WTC11 (cell line): ENCODE measurements around the gene OR4A16. TPM values are rescaled to one million over a fixed set of nuclear protein-coding genes. Genes with fewer than 3 reads are reported as not detected.

Source experiments
- ATAC-seq: fragments of 200-7000 bp; cut with Tn5 transposase; 2 replicates; pipeline ENCODE4 v1.10.0; 2021; ENCODE audit warnings: mild to moderate bottlenecking, moderate library complexity
- CTCF ChIA-PET: fragments of 300-600 bp; sonication (Branson Sonifier 250); formaldehyde crosslinking; loops from one replicate; lab custom pipeline; 2021; ENCODE audit warnings: antibody characterized with exemption; lab: Charles Lee
- POLR2A ChIA-PET: fragments of 350-600 bp; sonication (Branson Sonifier 250); formaldehyde crosslinking; loops from one replicate; lab custom pipeline; 2021; ENCODE audit warnings: antibody characterized with exemption; lab: Charles Lee
- DNase-seq: peaks from one replicate; pipeline ENCODE4 v3.0.0; 2021; ENCODE audit warnings: low spot score
- H3K27ac Mint-ChIP-seq: 2 replicates; pipeline ENCODE4 v1.8.0; 2021; ENCODE audit warnings: mixed read lengths
- H3K27me3 Mint-ChIP-seq: 2 replicates; pipeline ENCODE4 v1.8.0; 2021; ENCODE audit warnings: low read depth, mild to moderate bottlenecking, moderate library complexity, mixed read lengths
- H3K36me3 Mint-ChIP-seq: 2 replicates; pipeline ENCODE4 v1.8.0; 2021; ENCODE audit warnings: mixed read lengths
- H3K4me1 Mint-ChIP-seq: 2 replicates; pipeline ENCODE4 v1.8.0; 2022; ENCODE audit warnings: mixed read lengths
- H3K4me3 Mint-ChIP-seq: 2 replicates; pipeline ENCODE4 v1.8.0; 2021; ENCODE audit warnings: mild to moderate bottlenecking, moderate library complexity, mixed read lengths
- H3K9me3 Mint-ChIP-seq: 2 replicates; pipeline ENCODE4 v1.8.0; 2021; ENCODE audit warnings: mixed read lengths
- CBFB ChIP-seq: sonication (generic); formaldehyde crosslinking; IDR thresholded peaks from 2 replicates; pipeline ENCODE4 v1.8.1; 2022; ENCODE audit warnings: mild to moderate bottlenecking, low read depth, missing genetic modification reagents
- CREM ChIP-seq: sonication (generic); formaldehyde crosslinking; IDR thresholded peaks from 2 replicates; pipeline ENCODE4 v1.8.1; 2022; ENCODE audit warnings: mild to moderate bottlenecking, missing genetic modification reagents, moderate library complexity
- ETV6 ChIP-seq: sonication (generic); formaldehyde crosslinking; IDR thresholded peaks from 2 replicates; pipeline ENCODE4 v1.8.1; 2022; ENCODE audit warnings: mild to moderate bottlenecking, missing genetic modification reagents
- FOXP1 ChIP-seq: sonication (generic); formaldehyde crosslinking; IDR thresholded peaks from 2 replicates; pipeline ENCODE4 v1.8.0; 2022; ENCODE audit warnings: missing genetic modification reagents, mild to moderate bottlenecking, moderate library complexity, borderline replicate concordance
- OVOL2 ChIP-seq: fragments of 250-450 bp; sonication (Bioruptor Pico); IDR thresholded peaks from 2 replicates; pipeline ENCODE4 v1.9.0; 2021; ENCODE audit warnings: mild to moderate bottlenecking, borderline replicate concordance
- RORB ChIP-seq: fragments of 250-450 bp; sonication (Bioruptor Pico); IDR thresholded peaks from 2 replicates; pipeline ENCODE4 v1.9.0; 2021; ENCODE audit warnings: mild to moderate bottlenecking
- TP53 ChIP-seq: sonication (generic); formaldehyde crosslinking; IDR thresholded peaks from 2 replicates; pipeline ENCODE4 v1.8.1; 2023; ENCODE audit warnings: mild to moderate bottlenecking, missing genetic modification reagents
- ZNF396 ChIP-seq: fragments of 250-450 bp; sonication (Bioruptor Pico); IDR thresholded peaks from 2 replicates; pipeline ENCODE4 v1.8.0; 2021; ENCODE audit warnings: mild to moderate bottlenecking, moderate library complexity, borderline replicate concordance
- total RNA-seq: library from RNA; stranded (reverse); gene quantifications from 3 replicates; pipeline ENCODE4 v1.2.3, GENCODE V29; 2021
- TF ChIP-seq, protein P1 (sequence below): sonication (generic); formaldehyde crosslinking; IDR thresholded peaks from 2 replicates; pipeline ENCODE4 v1.8.1; 2022; ENCODE audit warnings: low read depth, missing genetic modification reagents, borderline replicate concordance
- TF ChIP-seq, protein P2 (sequence below): fragments of 250-450 bp; sonication (Bioruptor Pico); IDR thresholded peaks from 2 replicates; pipeline ENCODE4 v1.9.0; 2021; ENCODE audit warnings: mild to moderate bottlenecking
- TF ChIP-seq, protein P3 (sequence below): fragments of 250-450 bp; sonication (Bioruptor Pico); IDR thresholded peaks from 2 replicates; pipeline ENCODE4 v2.1.2; 2022; ENCODE audit warnings: mild to moderate bottlenecking, moderate library complexity
- TF ChIP-seq, protein P4 (sequence below): sonication (generic); formaldehyde crosslinking; IDR thresholded peaks from 2 replicates; pipeline ENCODE4 v1.8.1; 2023; ENCODE audit warnings: mild to moderate bottlenecking, missing genetic modification reagents, borderline replicate concordance
- TF ChIP-seq, protein P5 (sequence below): fragments of 250-450 bp; sonication (Bioruptor Pico); IDR thresholded peaks from 2 replicates; pipeline ENCODE4 v1.9.0; 2021; ENCODE audit warnings: moderate library complexity, mild to moderate bottlenecking, inconsistent platforms, borderline replicate concordance
- TF ChIP-seq, protein P6 (sequence below): sonication (generic); formaldehyde crosslinking; IDR thresholded peaks from 2 replicates; pipeline ENCODE4 v1.8.0; 2023; ENCODE audit warnings: mild to moderate bottlenecking, missing genetic modification reagents
- TF ChIP-seq, protein P7 (sequence below): fragments of 250-450 bp; sonication (Bioruptor Pico); IDR thresholded peaks from 2 replicates; pipeline ENCODE4 v1.9.0; 2021; ENCODE audit warnings: mild to moderate bottlenecking
- TF ChIP-seq, protein P8 (sequence below): sonication (generic); formaldehyde crosslinking; IDR thresholded peaks from 2 replicates; pipeline ENCODE4 v1.8.0; 2022; ENCODE audit warnings: mild to moderate bottlenecking, missing genetic modification reagents

Gene OR4A16
- total RNA-seq, 1 experiment from 2014 or later: not detected

DNA sequence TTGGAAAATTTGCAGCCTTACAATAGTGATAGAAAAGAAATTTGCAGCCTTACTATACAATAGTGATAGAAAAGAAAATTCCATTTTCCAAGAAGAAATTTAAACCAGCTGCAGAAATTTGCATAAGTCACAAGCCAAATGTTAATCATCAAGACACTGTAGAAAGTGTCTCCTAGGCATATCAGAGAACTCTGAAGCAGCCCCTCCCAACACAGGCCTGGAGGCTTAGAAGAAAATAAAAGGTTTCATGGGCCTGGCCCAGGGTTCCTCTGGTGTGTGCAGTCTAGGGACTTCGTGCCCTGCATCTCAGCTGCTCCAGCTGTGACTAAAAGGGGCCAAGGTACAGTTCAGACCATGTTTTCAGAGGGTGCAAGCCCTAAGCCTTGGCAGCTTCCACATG is 6.0 kb downstream of the OR4A16 start (continued):
- TF ChIP-seq, protein P1, sequence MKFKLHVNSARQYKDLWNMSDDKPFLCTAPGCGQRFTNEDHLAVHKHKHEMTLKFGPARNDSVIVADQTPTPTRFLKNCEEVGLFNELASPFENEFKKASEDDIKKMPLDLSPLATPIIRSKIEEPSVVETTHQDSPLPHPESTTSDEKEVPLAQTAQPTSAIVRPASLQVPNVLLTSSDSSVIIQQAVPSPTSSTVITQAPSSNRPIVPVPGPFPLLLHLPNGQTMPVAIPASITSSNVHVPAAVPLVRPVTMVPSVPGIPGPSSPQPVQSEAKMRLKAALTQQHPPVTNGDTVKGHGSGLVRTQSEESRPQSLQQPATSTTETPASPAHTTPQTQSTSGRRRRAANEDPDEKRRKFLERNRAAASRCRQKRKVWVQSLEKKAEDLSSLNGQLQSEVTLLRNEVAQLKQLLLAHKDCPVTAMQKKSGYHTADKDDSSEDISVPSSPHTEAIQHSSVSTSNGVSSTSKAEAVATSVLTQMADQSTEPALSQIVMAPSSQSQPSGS: no peak
- TF ChIP-seq CREM (CRISPR knock-in tag) (no peak), ETV6 (CRISPR knock-in tag) (no peak), OVOL2 (CRISPR knock-in tag) (no peak)
- TF ChIP-seq, protein P2, sequence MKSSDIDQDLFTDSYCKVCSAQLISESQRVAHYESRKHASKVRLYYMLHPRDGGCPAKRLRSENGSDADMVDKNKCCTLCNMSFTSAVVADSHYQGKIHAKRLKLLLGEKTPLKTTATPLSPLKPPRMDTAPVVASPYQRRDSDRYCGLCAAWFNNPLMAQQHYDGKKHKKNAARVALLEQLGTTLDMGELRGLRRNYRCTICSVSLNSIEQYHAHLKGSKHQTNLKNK (CRISPR knock-in tag): no peak

DNA sequence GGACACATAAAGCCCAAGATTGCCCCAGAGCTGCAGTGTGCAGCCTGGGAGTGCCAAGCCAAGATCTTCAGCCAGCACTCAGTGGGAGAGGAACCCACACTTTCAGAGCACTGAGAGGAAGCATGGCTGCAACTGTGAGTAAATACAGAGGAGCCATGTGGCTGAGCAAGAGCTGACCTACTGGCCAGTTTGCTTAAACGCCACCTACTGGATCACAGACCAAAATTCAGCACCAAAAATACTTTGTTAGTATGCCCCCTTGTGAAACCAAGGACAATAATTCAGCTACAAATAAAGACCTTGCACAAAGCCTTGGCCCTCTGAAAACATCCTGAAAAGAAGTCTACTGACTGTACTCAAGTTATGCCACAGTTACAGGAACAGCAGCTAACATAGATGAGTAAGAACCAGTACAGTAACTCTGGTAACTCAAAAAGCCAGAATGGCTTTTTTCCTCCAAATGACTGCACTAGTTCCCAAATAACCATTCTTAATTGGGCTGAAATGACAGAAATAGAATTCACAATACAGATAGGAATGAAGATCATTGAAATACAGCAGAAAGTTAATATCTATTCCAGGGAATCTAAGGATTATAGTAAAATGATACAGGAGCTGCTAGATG is 14.7 kb downstream of the OR4A16 start:
- H3K9me3 Mint-ChIP-seq: peaks cover 87% of the 10 kb centered on the region
- H3K36me3 Mint-ChIP-seq: peaks cover 86% of the 10 kb centered on the region
- CTCF ChIA-PET: no interaction called here
- H3K27ac Mint-ChIP-seq: no peak overlapping the region
- no peak overlapping the region for H3K4me3 Mint-ChIP-seq
- no peaks in the 10 kb centered on the region for H3K4me1 Mint-ChIP-seq
- ATAC-seq (no peak), DNase-seq (no peak)
- H3K27me3 Mint-ChIP-seq: peaks cover 18% of the 10 kb centered on the region
- POLR2A ChIA-PET: no interaction called here
- TF ChIP-seq, protein P2 (CRISPR knock-in tag): no peak
- TF ChIP-seq ZNF396 (CRISPR knock-in tag) (no peak), ETV6 (CRISPR knock-in tag) (no peak), RORB (no peak), FOXP1 (CRISPR knock-in tag) (no peak), CBFB (CRISPR knock-in tag) (no peak), CREM (CRISPR knock-in tag) (no peak), TP53 (CRISPR knock-in tag) (no peak)
- TF ChIP-seq, protein P3, sequence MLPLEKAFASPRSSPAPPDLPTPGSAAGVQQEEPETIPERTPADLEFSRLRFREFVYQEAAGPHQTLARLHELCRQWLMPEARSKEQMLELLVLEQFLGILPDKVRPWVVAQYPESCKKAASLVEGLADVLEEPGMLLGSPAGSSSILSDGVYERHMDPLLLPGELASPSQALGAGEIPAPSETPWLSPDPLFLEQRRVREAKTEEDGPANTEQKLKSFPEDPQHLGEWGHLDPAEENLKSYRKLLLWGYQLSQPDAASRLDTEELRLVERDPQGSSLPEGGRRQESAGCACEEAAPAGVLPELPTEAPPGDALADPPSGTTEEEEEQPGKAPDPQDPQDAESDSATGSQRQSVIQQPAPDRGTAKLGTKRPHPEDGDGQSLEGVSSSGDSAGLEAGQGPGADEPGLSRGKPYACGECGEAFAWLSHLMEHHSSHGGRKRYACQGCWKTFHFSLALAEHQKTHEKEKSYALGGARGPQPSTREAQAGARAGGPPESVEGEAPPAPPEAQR: no peak
- TF ChIP-seq, protein P4, sequence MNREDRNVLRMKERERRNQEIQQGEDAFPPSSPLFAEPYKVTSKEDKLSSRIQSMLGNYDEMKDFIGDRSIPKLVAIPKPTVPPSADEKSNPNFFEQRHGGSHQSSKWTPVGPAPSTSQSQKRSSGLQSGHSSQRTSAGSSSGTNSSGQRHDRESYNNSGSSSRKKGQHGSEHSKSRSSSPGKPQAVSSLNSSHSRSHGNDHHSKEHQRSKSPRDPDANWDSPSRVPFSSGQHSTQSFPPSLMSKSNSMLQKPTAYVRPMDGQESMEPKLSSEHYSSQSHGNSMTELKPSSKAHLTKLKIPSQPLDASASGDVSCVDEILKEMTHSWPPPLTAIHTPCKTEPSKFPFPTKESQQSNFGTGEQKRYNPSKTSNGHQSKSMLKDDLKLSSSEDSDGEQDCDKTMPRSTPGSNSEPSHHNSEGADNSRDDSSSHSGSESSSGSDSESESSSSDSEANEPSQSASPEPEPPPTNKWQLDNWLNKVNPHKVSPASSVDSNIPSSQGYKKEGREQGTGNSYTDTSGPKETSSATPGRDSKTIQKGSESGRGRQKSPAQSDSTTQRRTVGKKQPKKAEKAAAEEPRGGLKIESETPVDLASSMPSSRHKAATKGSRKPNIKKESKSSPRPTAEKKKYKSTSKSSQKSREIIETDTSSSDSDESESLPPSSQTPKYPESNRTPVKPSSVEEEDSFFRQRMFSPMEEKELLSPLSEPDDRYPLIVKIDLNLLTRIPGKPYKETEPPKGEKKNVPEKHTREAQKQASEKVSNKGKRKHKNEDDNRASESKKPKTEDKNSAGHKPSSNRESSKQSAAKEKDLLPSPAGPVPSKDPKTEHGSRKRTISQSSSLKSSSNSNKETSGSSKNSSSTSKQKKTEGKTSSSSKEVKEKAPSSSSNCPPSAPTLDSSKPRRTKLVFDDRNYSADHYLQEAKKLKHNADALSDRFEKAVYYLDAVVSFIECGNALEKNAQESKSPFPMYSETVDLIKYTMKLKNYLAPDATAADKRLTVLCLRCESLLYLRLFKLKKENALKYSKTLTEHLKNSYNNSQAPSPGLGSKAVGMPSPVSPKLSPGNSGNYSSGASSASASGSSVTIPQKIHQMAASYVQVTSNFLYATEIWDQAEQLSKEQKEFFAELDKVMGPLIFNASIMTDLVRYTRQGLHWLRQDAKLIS (CRISPR knock-in tag): no peak
- TF ChIP-seq, protein P5, sequence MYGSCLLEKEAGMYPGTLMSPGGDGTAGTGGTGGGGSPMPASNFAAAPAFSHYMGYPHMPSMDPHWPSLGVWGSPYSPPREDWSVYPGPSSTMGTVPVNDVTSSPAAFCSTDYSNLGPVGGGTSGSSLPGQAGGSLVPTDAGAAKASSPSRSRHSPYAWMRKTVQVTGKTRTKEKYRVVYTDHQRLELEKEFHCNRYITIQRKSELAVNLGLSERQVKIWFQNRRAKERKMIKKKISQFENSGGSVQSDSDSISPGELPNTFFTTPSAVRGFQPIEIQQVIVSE (CRISPR knock-in tag): no peak
- TF ChIP-seq, protein P6, sequence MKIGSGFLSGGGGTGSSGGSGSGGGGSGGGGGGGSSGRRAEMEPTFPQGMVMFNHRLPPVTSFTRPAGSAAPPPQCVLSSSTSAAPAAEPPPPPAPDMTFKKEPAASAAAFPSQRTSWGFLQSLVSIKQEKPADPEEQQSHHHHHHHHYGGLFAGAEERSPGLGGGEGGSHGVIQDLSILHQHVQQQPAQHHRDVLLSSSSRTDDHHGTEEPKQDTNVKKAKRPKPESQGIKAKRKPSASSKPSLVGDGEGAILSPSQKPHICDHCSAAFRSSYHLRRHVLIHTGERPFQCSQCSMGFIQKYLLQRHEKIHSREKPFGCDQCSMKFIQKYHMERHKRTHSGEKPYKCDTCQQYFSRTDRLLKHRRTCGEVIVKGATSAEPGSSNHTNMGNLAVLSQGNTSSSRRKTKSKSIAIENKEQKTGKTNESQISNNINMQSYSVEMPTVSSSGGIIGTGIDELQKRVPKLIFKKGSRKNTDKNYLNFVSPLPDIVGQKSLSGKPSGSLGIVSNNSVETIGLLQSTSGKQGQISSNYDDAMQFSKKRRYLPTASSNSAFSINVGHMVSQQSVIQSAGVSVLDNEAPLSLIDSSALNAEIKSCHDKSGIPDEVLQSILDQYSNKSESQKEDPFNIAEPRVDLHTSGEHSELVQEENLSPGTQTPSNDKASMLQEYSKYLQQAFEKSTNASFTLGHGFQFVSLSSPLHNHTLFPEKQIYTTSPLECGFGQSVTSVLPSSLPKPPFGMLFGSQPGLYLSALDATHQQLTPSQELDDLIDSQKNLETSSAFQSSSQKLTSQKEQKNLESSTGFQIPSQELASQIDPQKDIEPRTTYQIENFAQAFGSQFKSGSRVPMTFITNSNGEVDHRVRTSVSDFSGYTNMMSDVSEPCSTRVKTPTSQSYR: no peak
- TF ChIP-seq, protein P7, sequence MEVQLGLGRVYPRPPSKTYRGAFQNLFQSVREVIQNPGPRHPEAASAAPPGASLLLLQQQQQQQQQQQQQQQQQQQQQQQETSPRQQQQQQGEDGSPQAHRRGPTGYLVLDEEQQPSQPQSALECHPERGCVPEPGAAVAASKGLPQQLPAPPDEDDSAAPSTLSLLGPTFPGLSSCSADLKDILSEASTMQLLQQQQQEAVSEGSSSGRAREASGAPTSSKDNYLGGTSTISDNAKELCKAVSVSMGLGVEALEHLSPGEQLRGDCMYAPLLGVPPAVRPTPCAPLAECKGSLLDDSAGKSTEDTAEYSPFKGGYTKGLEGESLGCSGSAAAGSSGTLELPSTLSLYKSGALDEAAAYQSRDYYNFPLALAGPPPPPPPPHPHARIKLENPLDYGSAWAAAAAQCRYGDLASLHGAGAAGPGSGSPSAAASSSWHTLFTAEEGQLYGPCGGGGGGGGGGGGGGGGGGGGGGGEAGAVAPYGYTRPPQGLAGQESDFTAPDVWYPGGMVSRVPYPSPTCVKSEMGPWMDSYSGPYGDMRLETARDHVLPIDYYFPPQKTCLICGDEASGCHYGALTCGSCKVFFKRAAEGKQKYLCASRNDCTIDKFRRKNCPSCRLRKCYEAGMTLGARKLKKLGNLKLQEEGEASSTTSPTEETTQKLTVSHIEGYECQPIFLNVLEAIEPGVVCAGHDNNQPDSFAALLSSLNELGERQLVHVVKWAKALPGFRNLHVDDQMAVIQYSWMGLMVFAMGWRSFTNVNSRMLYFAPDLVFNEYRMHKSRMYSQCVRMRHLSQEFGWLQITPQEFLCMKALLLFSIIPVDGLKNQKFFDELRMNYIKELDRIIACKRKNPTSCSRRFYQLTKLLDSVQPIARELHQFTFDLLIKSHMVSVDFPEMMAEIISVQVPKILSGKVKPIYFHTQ: no peak
- TF ChIP-seq, protein P8, sequence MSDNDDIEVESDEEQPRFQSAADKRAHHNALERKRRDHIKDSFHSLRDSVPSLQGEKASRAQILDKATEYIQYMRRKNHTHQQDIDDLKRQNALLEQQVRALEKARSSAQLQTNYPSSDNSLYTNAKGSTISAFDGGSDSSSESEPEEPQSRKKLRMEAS (CRISPR knock-in tag): no peak
